GM21367 (cell line): ENCODE data around the gene DHRS4L2.

Experiments
- ATAC-seq: cut with Tn5 transposase; IDR thresholded peaks from one replicate; pipeline ENCODE4 v1.9.1; 2021; ENCODE audit not compliant: unreplicated experiment

DHRS4L2 gene

DNA sequence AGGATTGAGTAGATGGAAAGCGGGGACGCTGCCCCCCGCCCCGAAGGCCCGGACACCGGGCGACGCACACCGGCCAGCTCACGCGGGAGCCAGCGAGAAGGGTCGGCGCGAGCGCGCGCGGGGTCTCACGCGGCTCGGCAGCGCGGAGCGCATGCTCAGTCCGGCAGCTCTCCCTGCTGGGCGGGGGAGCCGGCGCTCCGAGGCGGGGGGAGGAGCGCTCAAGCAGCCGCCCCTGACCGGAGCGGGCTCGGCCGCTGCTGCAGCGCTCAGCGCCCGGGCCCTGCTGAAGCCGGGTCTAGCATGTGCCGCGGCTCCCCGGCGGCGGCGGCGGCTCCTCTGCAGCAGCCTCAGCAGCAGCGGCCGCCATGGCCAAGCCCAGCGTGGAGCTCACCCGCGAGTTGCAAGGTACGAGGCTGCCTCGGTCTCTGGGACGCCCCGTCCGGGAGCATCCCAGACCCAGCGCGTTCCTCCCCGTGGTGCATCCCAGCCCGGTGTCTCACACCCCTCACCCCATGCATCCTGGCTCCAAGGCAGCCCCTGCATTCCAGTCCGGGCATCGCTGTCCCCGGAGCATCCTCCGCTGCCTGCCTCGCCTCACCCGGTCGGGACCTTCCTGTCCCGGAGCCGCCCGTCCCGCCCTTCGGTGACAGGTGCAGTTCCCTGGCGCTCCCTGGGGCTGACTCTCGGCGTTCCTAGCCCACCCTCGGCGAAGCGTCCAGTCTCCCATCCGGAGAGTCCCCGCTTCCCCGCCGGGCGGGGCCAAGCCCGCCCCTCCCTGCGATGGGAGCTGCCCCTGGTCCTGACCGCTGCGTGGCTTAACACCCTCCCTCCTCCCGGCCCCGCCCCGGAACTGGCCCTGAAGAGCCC, 63.3 kb downstream of the DHRS4L2 start, which contains the start of gene CARMIL3:
Gene CARMIL3 (plus strand): TSS at position 221 of the 867 bp plus-strand sequence. CDS start 145 bp downstream, at position 366.
- ATAC-seq = no peak

DNA sequence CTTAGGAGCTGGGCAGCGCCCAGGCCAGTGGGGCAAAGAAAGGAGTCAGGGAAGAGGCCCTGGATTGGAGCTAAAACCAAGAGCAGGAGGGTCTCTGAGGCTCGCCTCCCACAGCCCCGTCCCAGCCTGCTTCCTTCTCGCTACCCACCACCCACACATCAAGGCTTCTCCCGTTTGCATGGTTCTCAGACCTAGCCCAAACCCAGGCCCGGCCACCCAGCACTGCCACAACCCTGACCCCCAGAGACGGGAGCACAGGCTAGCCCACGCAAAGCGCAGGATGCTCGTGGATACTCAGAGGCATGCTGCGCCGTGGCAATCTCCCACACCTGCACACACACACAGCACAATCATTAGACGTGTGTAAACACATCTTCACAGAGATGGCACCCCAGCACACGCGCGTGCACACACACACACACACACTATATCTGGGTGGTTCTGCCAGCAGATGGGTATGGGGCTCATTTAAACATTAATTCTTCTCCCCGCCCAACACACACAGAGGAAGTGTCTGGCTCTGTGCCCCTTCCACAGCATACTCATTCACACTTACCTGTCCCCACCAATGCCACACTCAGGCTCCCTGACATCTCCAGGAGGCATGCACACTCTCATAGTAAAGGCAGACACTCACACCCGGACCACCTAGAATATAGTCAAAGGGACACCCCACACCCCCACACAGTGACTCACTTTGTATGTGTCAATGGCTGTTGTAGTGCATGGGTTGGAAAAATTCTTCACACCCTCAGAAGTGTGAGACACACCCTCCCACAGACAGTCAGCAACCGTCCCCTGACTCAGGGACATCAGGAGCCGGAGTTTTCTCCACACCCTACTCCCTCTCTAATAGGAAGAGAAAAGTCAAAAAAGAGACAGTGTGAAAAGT, 64.2 kb downstream of the DHRS4L2 start:
- ATAC-seq = no peak

DNA sequence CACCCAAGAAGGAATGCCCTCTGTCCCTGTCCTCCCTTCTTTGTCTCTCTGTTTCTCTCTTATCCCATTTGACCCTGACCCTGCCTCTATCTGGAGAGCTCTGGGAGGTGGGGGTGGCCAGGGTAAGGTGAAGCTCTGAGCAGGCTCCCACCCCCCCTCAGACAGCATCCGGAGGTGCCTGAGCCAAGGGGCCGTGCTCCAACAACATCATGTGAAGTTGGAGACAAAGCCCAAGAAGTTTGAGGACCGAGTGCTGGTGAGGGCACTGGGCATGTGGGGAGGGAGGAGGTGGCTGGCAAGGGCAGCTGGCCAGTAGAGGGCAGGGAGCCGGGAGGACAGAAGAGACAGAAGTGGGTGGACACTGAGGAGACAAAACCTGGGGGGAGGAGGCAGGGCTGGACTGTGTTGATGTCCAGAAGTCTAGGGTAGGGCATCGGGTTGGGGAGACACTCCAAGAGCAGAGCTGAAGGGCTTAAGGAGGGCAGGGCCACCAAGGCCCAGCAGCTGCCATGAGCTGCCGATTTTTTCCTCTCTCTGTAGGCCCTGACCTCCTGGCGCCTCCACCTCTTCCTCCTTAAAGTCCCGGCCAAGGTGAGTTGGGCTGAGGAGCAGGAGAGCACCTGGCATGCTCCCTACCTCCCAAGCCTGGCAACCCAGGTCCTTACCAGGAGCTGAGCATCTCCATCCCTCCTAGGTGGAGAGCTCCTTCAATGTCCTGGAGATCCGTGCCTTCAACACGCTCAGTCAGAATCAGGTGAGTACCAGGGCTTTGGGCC, 65.0 kb downstream of the DHRS4L2 start:
- no peak for ATAC-seq

DNA sequence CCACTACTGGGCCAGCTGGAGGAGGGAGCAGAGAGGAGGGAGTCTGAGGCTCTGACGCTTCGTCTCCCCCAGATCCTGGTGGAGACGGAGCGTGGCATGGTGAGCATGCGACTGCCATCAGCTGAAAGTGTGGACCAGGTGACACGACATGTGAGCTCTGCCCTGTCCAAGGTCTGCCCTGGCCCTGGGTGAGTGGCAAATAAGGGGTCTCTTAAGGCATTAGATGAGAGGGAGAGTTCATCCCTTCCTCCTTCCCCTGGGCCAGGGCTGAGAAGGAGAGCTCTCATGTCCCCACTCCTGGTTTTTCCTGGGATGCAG, 65.6 kb downstream of the DHRS4L2 start:
- no peak for ATAC-seq

DNA sequence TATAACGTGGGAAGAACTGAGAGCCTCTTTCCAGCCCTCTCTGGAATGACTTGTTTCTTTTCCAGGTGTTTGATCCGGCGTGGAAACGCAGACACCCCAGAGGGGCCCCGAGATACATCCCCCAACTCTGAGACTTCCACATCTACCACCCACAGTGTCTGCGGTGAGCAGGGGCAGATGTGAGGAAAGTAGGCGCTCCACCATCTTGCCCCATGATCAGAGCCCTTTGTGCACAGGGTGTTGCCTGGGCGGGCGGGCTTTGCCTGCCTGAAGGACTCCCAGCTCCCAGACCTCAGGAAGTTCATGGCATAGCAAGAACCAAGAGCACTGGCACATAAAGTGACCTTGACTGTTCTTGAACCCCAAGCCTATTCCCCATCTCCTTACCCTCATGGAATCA, 65.9 kb downstream of the DHRS4L2 start:
- no peak for ATAC-seq
